ES-I3 (cell line): Measurements from ENCODE around the gene SLC10A3.
A peak's percentile ranks its signal among the peaks of the same experiment; 100 is the strongest.

Experiments
- H3K36me3 ChIP-seq: 2 replicates; pipeline ENCODE4 v1.6.1; 2013; ENCODE audit warnings: mild to moderate bottlenecking, low read length, control low read depth, moderate library complexity; ENCODE audit not compliant: insufficient read depth
- H3K4me1 ChIP-seq: 2 replicates; pipeline ENCODE4 v1.6.1; 2013; ENCODE audit warnings: mild to moderate bottlenecking, control low read depth, low read length; ENCODE audit not compliant: insufficient read depth
- H3K9ac ChIP-seq: 2 replicates; pipeline ENCODE4 v1.6.1; 2013; ENCODE audit warnings: low read depth, mild to moderate bottlenecking, low read length, moderate library complexity
- H3K9me3 ChIP-seq: 2 replicates; pipeline ENCODE4 v1.6.1; 2013; ENCODE audit warnings: mild to moderate bottlenecking, low read length, moderate library complexity; ENCODE audit not compliant: control insufficient read depth, insufficient read depth

Gene SLC10A3

DNA sequence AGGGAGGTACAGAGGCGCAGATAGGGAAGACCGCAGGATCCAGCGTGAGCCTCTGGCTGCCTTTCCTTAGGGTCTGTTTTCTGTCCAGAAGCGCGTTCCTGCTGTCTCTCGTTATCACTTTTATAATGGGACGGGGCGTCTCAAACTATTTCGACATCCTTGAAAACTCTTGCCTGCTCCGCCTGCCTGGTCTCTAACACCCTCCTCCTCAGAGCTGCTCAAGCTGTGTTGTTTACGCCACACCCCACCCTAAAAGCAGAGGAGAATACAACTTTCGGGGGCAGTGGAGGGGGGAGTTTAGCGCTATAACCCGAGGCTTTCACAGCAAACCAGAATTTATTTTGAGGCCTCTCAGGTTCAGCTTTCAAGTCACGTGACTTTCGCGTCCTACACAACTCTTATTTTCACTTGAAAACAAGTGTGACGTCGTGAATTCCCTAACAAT is 26.2 kb upstream of the SLC10A3 start:
- no peaks in the 10 kb centered on the region for H3K9me3 ChIP-seq
- H3K9ac ChIP-seq: peak overlapping the region; percentile 67; the same call in 1 of the 2 replicates
- H3K4me1 ChIP-seq: peaks cover 5% of the 10 kb centered on the region; the same call in 1 of the 2 replicates

DNA sequence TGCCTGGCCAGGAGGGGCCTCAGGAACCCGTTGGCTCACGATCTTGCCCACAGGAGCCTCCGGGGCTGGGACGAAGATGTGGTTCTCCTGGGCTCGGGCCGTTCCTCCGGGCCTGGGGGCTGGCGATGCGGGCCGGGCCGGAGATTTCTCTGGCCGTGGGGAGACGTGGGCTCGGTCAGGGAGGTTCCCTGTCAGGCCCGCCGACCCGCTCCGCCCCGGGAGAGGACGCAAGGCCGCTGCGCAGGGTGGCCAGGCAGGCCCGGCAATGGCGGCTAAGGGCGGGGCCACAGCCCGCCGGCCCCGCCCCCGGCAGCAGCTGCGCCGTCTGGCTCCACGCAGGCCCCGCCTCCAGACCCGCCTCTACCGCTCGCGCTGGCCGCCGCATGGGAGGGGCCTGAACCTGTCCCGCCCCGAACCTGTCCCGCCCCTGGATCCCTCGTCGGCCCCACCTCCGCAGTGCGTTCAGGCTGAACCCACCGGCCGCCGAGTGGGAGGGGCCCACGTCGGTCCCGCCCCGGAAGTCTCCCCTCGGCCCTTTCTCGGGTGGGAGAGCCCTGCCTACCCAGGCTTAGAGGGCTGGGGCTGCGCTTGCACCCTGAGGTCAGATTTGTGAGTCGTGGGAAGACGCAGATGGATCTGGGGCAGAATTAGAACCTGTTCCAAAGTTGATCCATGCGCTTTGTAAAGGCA is 25.7 kb upstream of the SLC10A3 start, which contains the start of gene FAM3A:
TSS of gene FAM3A (minus strand) at position 267 of the 690 bp plus-strand sequence. CDS start 460 bp downstream, outside the sequence.
- Histone ChIP-seq H3K9ac (peak within 1 kb of the TSS; percentile 69), H3K9me3 (no peaks in the 10 kb centered on the region), H3K4me1 (peaks cover 5% of the 10 kb centered on the region; the same call in 1 of the 2 replicates), H3K36me3 (no peaks in the 10 kb centered on the region)

More for the DNA sequence above, 26.2 kb upstream of the SLC10A3 start:
- no peaks in the 10 kb centered on the region for H3K36me3 ChIP-seq

DNA sequence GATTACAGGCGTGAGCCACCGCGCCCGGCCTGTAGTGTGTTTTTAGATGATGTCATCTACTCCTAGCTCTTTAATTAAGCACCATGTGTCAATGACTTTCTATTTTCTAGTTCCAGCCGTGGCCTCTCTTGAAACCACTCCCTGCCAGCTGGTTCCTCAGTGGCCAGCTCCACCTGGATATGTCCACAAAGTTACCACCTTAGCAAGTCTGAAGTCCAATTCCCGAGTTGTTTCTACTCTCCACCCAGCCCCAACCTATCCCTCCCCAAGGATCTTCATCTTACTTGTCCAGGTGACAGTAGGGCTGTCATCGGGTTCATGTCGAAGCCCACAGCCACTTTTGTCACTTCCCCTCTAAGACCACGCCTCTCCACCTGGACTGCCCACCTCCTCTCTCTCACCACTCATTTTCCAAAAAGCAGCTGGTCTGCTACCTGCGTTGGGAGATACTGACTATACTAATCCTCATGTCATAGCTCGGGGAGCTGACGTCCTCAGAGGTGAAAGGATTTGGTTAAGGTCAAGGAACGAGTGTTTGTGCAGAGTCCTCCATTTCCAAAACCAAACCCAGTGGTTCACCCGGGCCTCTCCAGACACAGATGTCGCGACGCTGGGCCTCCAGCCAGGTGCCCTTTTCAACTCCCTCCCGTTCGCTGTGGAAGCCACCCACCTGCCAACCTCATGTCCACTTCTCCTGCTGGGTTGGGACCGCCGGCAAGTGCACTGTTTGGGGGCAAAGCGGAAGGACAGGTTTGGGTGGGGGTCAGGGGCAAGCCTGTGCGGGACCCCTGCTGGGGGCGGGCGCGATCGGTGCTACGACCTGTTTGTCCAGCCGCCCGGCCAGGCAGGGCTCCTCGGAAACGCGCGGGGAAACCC is 24.9 kb upstream of the SLC10A3 start:
- no peaks in the 10 kb centered on the region for H3K9me3 ChIP-seq
- peak overlapping the region; percentile 69 for H3K9ac ChIP-seq
- H3K4me1 ChIP-seq: peaks cover 5% of the 10 kb centered on the region; the same call in 1 of the 2 replicates
- H3K36me3 ChIP-seq: no peaks in the 10 kb centered on the region

DNA sequence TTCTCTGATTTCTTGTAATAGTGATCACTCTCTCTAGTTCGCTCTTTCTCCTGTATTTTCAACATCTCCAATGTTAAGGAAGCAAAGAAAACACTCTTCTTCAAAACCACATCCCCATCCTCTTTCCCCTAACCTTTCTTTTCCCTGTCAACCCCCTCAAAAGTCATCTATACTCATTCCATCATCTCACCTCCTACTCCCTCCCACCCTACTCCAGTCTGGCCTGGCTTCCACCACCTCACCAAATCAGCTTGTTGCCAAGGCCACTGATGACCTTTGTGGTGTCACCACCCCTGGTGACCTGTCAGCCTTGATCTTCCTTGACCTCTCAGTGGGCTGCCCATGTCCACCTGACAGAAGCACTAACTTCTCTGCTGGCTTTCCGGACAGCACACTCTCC is 23.3 kb upstream of the SLC10A3 start:
- peaks cover 6% of the 10 kb centered on the region for H3K9me3 ChIP-seq
- H3K4me1 ChIP-seq: peaks cover 5% of the 10 kb centered on the region; the same call in 1 of the 2 replicates
- H3K36me3 ChIP-seq: 0 out of 2 replicates have a peak, but pooled peaks cover 3% of the 10 kb centered on the region

DNA sequence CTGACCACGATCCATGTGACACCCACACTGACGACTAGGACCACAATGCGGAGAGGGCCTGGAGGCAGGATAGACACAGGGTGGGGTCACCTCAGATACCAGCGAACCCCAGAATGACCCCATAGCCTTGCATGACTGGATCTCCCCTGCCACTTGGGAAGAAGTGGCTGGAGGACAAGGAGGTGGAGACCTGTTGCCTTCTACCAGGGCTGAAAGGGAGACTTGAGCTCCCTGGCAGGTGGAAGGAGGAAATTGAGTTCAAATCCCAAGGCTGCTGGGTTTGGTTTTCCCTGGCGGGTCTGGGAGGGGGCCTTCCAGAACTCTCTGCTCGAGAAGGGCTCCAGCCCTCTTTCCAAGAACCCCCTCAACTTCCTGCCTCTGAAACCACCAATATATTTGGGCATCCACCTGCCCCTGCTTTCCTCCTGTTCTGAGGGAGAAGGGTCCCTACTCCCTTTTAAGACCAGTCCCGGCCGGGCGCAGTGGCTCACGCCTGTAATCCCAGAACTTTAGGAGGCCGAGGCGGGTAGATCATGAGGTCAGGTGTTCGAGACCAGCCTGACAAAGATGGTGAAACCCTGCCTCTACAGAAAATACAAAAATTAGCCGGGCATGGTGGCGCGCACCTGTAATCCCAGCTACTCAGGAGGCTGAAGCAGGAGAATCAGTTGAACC is 22.6 kb upstream of the SLC10A3 start:
- no peak overlapping the region for H3K9ac ChIP-seq
- H3K36me3 ChIP-seq: 0 out of 2 replicates have a peak, but pooled peaks cover 3% of the 10 kb centered on the region
- H3K9me3 ChIP-seq: peaks cover 6% of the 10 kb centered on the region
- peaks cover 2% of the 10 kb centered on the region; the same call in 1 of the 2 replicates for H3K4me1 ChIP-seq

More for the DNA sequence above, 23.3 kb upstream of the SLC10A3 start:
- H3K9ac ChIP-seq: no peak overlapping the region

DNA sequence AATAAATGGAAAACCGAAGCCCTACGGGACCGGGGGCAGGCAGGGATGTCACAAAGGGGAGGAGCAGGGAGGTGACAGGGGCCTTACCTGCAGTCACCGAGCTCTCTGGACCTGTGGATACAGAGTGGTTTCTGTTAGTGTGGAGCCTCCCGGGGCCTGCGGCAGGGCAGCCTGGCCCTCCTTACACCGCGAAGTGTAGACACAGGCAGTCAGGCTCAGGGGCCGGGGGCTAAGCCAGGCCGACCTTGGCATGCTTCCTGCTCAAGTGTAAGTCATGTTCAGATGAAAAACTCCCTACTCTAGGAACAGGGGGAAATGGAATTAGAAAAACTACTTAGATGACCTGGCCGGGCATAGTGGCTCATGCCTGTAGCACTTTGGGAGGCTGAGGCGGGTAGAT is 21.3 kb upstream of the SLC10A3 start:
- Histone ChIP-seq H3K36me3 (0 out of 2 replicates have a peak, but pooled peaks cover 3% of the 10 kb centered on the region), H3K9me3 (peaks cover 6% of the 10 kb centered on the region), H3K9ac (no peak overlapping the region), H3K4me1 (no peaks in the 10 kb centered on the region)

DNA sequence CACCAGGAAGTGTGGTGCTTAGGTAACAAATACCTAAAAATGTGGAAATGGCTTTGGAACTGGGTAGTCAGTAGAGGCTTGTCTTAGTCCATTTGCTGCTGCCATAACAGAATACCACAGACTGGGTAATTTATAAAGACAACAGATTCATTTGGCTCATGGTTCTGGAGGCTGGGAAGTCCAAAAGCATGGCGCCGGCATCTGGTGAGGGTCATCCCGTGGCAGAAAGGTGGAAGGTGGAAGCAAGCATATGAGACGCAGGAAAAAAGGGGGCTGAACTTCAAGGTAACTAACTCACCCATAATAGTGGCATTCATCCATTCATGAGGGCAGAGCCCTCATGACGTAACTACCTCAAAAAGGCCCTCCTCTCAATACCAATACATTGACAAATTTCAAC is 19.0 kb upstream of the SLC10A3 start:
- peaks cover 6% of the 10 kb centered on the region for H3K9me3 ChIP-seq
- H3K4me1 ChIP-seq: no peaks in the 10 kb centered on the region
- peaks cover 3% of the 10 kb centered on the region; the same call in 1 of the 2 replicates for H3K36me3 ChIP-seq
- no peak overlapping the region for H3K9ac ChIP-seq

DNA sequence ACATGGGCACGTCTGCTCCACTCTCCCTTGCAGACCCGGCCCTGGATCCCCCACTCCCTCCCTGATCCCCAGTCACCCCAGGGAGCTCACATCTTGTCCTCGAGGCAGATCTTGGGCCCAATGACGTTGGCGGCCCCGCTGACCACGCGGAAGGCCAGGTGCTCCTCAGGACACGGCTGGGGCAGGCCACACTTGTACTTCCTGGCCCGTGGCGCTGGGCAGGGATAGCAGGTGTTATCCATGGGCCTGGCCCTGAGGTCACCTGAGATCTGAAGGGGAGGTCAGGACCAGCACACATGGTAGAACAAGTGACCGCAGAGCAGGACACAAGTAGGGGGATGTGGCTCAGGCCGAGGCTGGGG is 17.9 kb upstream of the SLC10A3 start:
- H3K36me3 ChIP-seq: peaks cover 3% of the 10 kb centered on the region; the same call in 1 of the 2 replicates
- H3K9ac ChIP-seq: no peak overlapping the region
- H3K9me3 ChIP-seq: peaks cover 6% of the 10 kb centered on the region
- H3K4me1 ChIP-seq: no peaks in the 10 kb centered on the region

DNA sequence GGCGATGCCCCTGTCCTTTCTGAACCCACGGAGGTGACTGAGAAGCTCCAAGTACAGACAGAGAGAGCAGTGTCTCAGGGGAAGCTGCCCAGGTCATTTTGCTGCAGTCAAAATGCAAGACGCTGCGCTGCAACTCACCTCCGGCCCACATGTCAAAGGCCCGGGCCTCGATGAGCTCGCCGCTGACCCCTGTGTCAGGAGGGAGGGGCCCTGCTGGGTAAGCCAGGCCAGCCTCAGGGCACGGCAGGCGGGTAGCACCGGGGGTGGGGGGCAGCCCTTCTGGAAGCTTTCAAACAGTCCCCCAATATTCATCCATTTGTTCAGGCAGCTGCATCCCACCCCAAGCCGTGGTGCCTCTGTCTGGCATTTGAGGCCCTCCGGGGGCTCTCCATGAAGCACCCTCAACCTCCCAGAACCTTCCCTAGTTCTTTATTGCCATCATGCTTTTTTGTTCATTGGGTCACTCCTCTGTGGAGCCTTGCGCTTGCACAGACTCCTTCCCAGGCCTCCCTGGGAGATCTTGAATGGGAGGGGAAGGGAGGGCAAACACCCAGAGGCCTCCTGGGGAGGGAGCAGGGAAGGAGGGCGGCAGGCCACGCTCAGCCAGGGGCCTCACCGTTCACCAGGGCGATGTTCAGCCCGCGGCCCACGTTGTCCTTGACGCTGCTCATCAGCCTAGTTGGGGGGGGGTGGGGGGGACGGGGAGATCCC is 17.4 kb upstream of the SLC10A3 start:
- H3K9ac ChIP-seq: no peak overlapping the region
- no peaks in the 10 kb centered on the region for H3K4me1 ChIP-seq
- peaks cover 3% of the 10 kb centered on the region; the same call in 1 of the 2 replicates for H3K36me3 ChIP-seq
- peaks cover 6% of the 10 kb centered on the region for H3K9me3 ChIP-seq

DNA sequence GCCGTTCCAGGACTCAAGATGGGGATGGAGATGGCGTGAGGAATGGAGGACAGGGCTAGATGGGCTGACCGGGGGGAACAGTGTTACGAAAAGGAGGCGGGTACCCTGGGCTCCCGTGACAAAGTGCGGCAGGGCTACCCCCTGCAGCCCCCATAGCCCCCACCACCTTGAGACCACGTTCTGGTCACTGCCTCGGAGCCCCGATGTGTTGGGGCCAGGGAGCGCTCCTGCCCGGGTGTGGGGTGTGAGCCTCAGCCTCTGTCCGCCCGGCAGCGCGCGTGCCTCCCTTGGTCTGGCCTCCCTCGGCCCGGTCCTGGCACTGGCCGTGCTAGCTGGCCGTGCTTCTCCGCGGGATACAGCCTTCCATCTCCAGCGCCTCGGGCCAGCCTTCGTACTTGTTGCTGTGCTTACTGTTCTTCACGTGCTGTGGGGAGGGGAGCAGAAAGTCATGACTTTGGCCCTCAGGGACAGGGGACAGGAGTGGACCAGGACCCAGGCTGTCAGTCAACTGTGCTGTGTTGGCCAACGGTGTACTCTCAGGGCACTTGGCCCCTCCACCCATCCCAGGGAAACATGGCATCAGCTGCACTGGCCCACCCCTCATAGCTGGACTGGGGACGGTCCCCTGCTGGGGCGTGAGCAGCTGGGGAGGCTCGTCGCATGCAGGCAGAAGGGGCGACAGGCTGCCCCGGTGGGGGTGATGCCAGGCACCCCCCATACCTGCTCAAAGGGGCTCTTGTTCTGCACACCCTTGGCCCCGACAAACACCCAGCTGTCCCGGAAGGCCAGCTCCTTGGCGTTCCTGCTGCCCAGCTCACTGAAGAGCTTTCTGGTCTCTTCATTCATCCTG is 16.3 kb upstream of the SLC10A3 start:
- no peak overlapping the region for H3K9ac ChIP-seq
- H3K9me3 ChIP-seq: peaks cover 6% of the 10 kb centered on the region
- no peaks in the 10 kb centered on the region for H3K4me1 ChIP-seq
- H3K36me3 ChIP-seq: peaks cover 3% of the 10 kb centered on the region; the same call in 1 of the 2 replicates

DNA sequence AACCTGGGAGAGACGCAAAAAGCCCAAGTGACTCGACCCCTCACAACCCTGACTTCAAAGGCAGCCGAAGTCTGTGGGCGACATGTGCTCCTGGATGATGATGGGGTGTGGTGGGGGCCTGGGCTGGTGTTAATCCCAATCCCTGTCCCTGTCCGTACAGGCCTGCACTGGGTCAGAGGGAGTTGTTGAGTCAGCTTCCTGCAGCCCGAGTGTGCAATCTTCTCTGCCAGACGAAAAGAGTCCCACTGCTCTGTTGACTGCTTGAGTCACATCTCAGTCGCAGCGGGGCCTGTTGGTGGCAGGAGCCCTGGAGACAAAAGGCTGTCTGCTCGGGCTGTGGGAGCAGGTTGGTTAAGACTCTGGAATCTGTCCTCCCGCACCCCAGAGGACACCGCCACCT is 15.3 kb upstream of the SLC10A3 start:
- peaks cover 3% of the 10 kb centered on the region; the same call in 1 of the 2 replicates for H3K36me3 ChIP-seq
- no peaks in the 10 kb centered on the region for H3K4me1 ChIP-seq
- H3K9me3 ChIP-seq: peaks cover 6% of the 10 kb centered on the region
- no peak overlapping the region for H3K9ac ChIP-seq

DNA sequence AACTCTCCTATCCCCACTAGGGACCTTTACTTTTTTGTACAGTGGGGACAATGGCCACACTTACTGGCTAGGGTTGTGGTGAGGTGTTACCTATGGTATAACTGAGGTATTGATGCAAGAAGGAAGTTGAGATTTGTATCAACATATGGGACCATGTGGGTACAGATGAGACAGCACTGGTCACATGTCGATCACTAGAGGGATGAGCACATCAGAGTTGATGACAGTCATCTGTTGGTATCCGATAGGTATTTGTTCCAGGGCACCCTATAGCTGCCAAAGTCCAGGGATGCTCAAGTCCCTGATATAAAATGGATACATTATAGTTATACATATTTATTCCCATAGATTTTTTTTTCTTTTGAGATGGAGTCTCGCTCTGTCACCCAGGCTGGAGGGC is 12.6 kb upstream of the SLC10A3 start:
- no peak overlapping the region for H3K9ac ChIP-seq
- H3K4me1 ChIP-seq: no peaks in the 10 kb centered on the region
- no peaks in the 10 kb centered on the region for H3K9me3 ChIP-seq
- H3K36me3 ChIP-seq: no peaks in the 10 kb centered on the region; the same call in 1 of the 2 replicates

DNA sequence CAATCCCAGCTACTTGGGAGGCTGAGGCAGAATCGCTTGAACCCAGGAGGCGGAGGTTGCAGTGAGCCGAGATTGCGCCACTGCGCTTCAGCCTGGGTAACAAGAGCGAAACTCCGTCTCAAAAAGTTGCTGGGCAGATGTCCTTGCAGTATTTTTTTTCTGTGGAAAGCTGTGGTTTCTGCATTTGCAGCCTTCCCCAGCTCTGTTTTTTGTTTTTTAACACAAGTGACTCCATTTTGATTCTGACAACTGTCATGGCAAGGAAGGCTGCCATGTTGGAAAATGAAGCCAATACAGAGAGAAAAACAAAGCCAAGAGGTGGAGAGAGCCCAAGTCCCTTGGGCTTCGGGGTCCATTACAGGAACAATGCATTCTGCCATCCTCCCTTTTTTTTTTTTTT is 11.7 kb upstream of the SLC10A3 start:
- Histone ChIP-seq H3K9ac (no peak overlapping the region), H3K36me3 (no peaks in the 10 kb centered on the region; the same call in 1 of the 2 replicates), H3K9me3 (no peaks in the 10 kb centered on the region), H3K4me1 (no peaks in the 10 kb centered on the region)
